ENCODE measurements around the gene AGPAT2. TPM values are rescaled to one million over a fixed set of nuclear protein-coding genes. Genes with fewer than 3 reads are reported as not detected.

The AGPAT2 gene
- total RNA-seq, 1 donor from 2014 or later = 2.4 TPM

DNA sequence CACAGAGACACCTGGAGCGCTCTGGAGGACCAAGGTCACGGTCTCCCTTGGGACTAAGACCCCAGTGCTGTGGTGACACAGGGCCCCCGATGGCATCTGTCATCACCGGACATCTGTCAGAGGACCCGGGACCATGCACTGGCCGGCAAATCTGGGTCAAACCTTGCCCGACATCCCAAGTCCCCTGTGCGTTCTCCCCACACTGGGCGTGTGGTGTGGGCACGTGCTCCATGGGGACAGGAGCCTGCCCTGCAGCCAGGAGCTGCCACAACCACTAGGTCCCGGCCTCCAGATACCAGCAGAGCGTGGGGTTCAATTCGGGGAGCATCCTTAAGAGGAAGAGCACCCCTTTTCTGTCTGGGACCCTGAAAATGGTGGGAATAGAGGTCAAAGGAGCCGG is 3.5 kb downstream of the AGPAT2 start:
- Histone ChIP-seq H3K27me3 (peaks cover 42% of the 10 kb centered on the region), H2AFZ (replicated peaks) (no peak overlapping the region), H3K9me3 (ENCODE audit: low read depth) (no peaks in the 10 kb centered on the region), H3K4me2 (no peak overlapping the region), H4K20me1 (ENCODE audit: low read depth) (peaks cover 13% of the 10 kb centered on the region), H3K27ac (no peak overlapping the region), H3K79me2 (ENCODE audit: low read depth) (no peaks in the 10 kb centered on the region), H3K9ac (no peak overlapping the region), H3K4me1 (peaks cover 19% of the 10 kb centered on the region), H3K36me3 (no peaks in the 10 kb centered on the region), H3F3A (ENCODE audit: low read depth) (peaks cover 17% of the 10 kb centered on the region), H3K4me3 (no peak overlapping the region)
- H3K27ac Mint-ChIP-seq = no peak overlapping the region
- no peak for DNase-seq (ENCODE audit: low spot score)
- no peaks in the 10 kb centered on the region for H3K9me3 Mint-ChIP-seq
- H3K27me3 Mint-ChIP-seq (ENCODE audit: insufficient read depth, low read depth) = peaks cover 8% of the 10 kb centered on the region
- H3K4me3 Mint-ChIP-seq = no peak overlapping the region
- TF ChIP-seq EZH2phosphoT487 (IDR thresholded peaks at IDR 0.05) (no peak), EZH2 (IDR thresholded peaks at IDR 0.05) (no peak)
- TF ChIP-seq, protein P1, sequence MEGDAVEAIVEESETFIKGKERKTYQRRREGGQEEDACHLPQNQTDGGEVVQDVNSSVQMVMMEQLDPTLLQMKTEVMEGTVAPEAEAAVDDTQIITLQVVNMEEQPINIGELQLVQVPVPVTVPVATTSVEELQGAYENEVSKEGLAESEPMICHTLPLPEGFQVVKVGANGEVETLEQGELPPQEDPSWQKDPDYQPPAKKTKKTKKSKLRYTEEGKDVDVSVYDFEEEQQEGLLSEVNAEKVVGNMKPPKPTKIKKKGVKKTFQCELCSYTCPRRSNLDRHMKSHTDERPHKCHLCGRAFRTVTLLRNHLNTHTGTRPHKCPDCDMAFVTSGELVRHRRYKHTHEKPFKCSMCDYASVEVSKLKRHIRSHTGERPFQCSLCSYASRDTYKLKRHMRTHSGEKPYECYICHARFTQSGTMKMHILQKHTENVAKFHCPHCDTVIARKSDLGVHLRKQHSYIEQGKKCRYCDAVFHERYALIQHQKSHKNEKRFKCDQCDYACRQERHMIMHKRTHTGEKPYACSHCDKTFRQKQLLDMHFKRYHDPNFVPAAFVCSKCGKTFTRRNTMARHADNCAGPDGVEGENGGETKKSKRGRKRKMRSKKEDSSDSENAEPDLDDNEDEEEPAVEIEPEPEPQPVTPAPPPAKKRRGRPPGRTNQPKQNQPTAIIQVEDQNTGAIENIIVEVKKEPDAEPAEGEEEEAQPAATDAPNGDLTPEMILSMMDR (IDR thresholded peaks at IDR 0.05) = no peak
- peaks cover 14% of the 10 kb centered on the region for H3K4me1 Mint-ChIP-seq
- no peaks in the 10 kb centered on the region for H3K36me3 Mint-ChIP-seq

DNA sequence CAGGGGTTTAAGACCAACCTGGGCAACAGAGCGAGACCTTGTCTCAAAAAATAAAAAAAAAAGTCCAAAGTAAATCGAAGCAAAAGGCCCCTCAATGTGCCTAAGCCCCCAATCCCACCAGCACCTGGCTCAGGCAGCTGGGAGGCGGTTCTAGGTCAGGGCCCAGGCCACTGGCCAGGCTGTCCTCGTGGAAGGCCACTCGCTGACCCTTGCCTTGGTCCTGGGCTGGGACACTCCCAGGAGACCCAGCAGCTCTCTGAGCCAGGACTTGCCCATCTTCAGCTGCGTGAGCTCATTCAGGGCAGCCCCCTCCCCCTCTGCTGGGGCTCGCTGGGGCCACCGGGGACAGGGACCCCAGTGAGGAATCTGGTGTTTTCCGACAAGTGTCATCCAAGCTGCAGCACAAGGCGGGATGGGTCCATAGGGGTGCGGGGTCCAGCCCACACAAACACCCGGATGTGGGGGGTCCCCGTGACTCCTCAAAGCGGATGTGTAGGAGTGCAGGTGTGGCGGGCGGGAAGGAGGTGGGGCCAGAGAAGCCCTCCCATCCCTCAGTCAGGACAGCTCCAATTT is 4.0 kb downstream of the AGPAT2 start:
- DNase-seq (ENCODE audit: low spot score) = no peak
- Mint-ChIP-seq H3K27ac (no peak overlapping the region), H3K4me1 (peaks cover 14% of the 10 kb centered on the region), H3K36me3 (no peaks in the 10 kb centered on the region), H3K4me3 (no peak overlapping the region), H3K27me3 (ENCODE audit: insufficient read depth, low read depth) (peaks cover 6% of the 10 kb centered on the region), H3K9me3 (no peaks in the 10 kb centered on the region)
- H4K20me1 ChIP-seq (ENCODE audit: low read depth) = peaks cover 11% of the 10 kb centered on the region
- H3K9ac ChIP-seq = no peak overlapping the region
- no peaks in the 10 kb centered on the region for H3K36me3 ChIP-seq
- H3K4me3 ChIP-seq = no peak overlapping the region
- TF ChIP-seq EZH2phosphoT487 (IDR thresholded peaks at IDR 0.05) (no peak), EZH2 (IDR thresholded peaks at IDR 0.05) (no peak)
- TF ChIP-seq, protein P1 (IDR thresholded peaks at IDR 0.05) = no peak
- peaks cover 19% of the 10 kb centered on the region for H3K4me1 ChIP-seq
- no peaks in the 10 kb centered on the region for H3K79me2 ChIP-seq (ENCODE audit: low read depth)
- peaks cover 37% of the 10 kb centered on the region for H3K27me3 ChIP-seq
- H2AFZ ChIP-seq (replicated peaks) = no peak overlapping the region
- no peak overlapping the region for H3K27ac ChIP-seq
- no peaks in the 10 kb centered on the region for H3K9me3 ChIP-seq (ENCODE audit: low read depth)
- H3K4me2 ChIP-seq = no peak overlapping the region
- H3F3A ChIP-seq (ENCODE audit: low read depth) = peaks cover 13% of the 10 kb centered on the region

DNA sequence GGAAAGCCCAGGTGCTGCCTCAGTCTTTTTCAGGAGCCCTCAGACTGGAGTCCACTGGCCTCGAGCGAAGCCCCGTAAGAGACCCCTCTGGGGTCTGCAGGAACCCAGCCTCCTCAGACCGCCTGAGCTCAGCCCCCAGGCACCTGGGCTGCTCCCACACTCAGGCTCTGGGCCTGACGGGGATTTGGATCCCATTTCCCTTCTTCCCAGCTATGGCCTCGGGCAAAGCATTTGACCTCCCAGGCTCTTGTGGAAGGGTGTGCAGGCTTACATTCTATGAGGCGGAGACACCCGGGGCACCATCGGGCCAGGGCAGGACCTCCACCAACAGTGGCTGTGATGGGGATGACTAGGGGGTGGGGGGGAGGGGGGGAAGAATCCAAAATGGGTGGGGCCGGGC is 4.5 kb downstream of the AGPAT2 start:
- H3K36me3 Mint-ChIP-seq = no peaks in the 10 kb centered on the region
- Histone ChIP-seq H4K20me1 (ENCODE audit: low read depth) (peaks cover 5% of the 10 kb centered on the region), H3K4me2 (no peak overlapping the region), H2AFZ (replicated peaks) (no peak overlapping the region), H3K36me3 (no peaks in the 10 kb centered on the region), H3K27me3 (peaks cover 31% of the 10 kb centered on the region), H3K9ac (no peak overlapping the region), H3K4me3 (no peak overlapping the region), H3F3A (ENCODE audit: low read depth) (peaks cover 8% of the 10 kb centered on the region), H3K79me2 (ENCODE audit: low read depth) (no peaks in the 10 kb centered on the region), H3K4me1 (peaks cover 17% of the 10 kb centered on the region), H3K9me3 (ENCODE audit: low read depth) (no peaks in the 10 kb centered on the region), H3K27ac (no peak overlapping the region)
- TF ChIP-seq EZH2phosphoT487 (IDR thresholded peaks at IDR 0.05) (no peak), EZH2 (IDR thresholded peaks at IDR 0.05) (no peak)
- TF ChIP-seq, protein P1 (IDR thresholded peaks at IDR 0.05) = no peak
- peaks cover 14% of the 10 kb centered on the region for H3K4me1 Mint-ChIP-seq
- no peak overlapping the region for H3K4me3 Mint-ChIP-seq
- no peak for DNase-seq (ENCODE audit: low spot score)
- peaks cover 6% of the 10 kb centered on the region for H3K27me3 Mint-ChIP-seq (ENCODE audit: insufficient read depth, low read depth)
- H3K27ac Mint-ChIP-seq = no peak overlapping the region
- H3K9me3 Mint-ChIP-seq = no peaks in the 10 kb centered on the region
